ENCODE data around the gene SLC25A40.
"Not testable (repeated sequence)": the region's sequence is repeated elsewhere in the genome, so short reads cannot be mapped to it uniquely, and the experiment has no call there.

The SLC25A40 gene, protein sequence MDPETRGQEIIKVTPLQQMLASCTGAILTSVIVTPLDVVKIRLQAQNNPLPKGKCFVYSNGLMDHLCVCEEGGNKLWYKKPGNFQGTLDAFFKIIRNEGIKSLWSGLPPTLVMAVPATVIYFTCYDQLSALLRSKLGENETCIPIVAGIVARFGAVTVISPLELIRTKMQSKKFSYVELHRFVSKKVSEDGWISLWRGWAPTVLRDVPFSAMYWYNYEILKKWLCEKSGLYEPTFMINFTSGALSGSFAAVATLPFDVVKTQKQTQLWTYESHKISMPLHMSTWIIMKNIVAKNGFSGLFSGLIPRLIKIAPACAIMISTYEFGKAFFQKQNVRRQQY

DNA sequence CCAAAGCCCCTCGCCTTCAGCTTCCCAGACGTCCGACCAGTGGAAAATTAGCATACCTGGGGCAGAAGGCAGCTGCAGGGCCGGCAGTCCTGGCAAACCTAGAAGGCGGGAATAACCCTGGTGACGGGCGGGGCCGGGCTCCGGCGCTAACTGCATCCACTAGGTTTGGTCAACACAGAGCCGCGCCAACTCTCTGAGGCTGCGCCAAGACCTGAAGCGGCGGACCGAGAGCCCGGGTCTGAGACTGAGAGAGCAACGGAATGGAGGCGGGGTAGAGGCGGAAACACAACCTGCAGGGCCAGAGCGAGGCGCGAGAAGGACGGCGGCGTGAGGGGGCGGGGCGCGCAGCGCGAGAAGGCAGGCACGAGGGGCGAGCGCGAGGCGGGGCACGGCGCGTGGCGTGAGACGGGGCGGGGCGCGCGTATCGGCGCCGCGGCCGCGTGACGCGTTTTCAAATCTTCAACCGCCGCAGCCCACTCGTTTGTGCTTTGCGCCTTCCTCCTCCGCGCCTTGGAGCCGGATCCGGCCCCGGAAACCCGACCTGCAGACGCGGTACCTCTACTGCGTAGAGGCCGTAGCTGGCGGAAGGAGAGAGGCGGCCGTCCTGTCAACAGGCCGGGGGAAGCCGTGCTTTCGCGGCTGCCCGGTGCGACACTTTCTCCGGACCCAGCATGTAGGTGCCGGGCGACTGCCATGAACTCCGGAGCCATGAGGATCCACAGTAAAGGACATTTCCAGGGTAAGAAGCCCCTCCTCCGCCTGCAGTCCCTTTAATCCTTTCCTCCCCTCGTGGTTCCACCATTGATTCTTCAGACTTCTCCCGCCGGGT is at the start of gene SLC25A40, which contains the start of gene DBF4:
SLC25A40 (minus strand) TSS at position 321 of the 829 bp plus-strand sequence. CDS start 17,633 bp downstream, outside the sequence.
DBF4 (plus strand) TSS at position 454 of the 829 bp plus-strand sequence; CDS start at position 694, 240 bp downstream.
- peak within 1 kb of the TSS; percentile 93 for H3K27ac ChIP-seq (ENCODE audit: low read length)
- H3K36me3 ChIP-seq (ENCODE audit: control insufficient read depth, low read depth, low read length) = peaks cover 25% of the 10 kb centered on the region
- H3K9ac ChIP-seq (ENCODE audit: low read length) = peak within 1 kb of the TSS; percentile 98
- peaks cover 10% of the 10 kb centered on the region for H3K4me1 ChIP-seq (ENCODE audit: control insufficient read depth, low read depth, low read length)
- H3K9me3 ChIP-seq (ENCODE audit: control insufficient read depth, low read depth, low read length) = no peaks in the 10 kb centered on the region
- H3K27me3 ChIP-seq (ENCODE audit: control insufficient read depth, insufficient read depth, low read length) = no peaks in the 10 kb centered on the region
- peak within 1 kb of the TSS; percentile 100 for H3K4me3 ChIP-seq (ENCODE audit: low read length)

GRCh38 chr7:87922759-87923395 is 46.7 kb upstream of the SLC25A40 start:
- not testable (repeated sequence) for H3K27ac ChIP-seq (ENCODE audit: low read length); H3K27me3 ChIP-seq (ENCODE audit: control insufficient read depth, insufficient read depth, low read length)

GRCh38 chr7:87920578-87920977 is 44.4 kb upstream of the SLC25A40 start:
- Histone ChIP-seq H3K4me3 (ENCODE audit: low read length) (no peak overlapping the region), H3K36me3 (ENCODE audit: control insufficient read depth, low read depth, low read length) (no peaks in the 10 kb centered on the region), H3K27me3 (ENCODE audit: control insufficient read depth, insufficient read depth, low read length) (no peaks in the 10 kb centered on the region), H3K9me3 (ENCODE audit: control insufficient read depth, low read depth, low read length) (no peaks in the 10 kb centered on the region), H3K4me1 (ENCODE audit: control insufficient read depth, low read depth, low read length) (no peaks in the 10 kb centered on the region), H3K27ac (ENCODE audit: low read length) (no peak overlapping the region), H3K9ac (ENCODE audit: low read length) (no peak overlapping the region)

More at GRCh38 chr7:87922759-87923395, 46.7 kb upstream of the SLC25A40 start:
- peaks cover 12% of the 10 kb centered on the region for H3K4me1 ChIP-seq (ENCODE audit: control insufficient read depth, low read depth, low read length)
- not testable (repeated sequence) for H3K9ac ChIP-seq (ENCODE audit: low read length); H3K4me3 ChIP-seq (ENCODE audit: low read length); H3K36me3 ChIP-seq (ENCODE audit: control insufficient read depth, low read depth, low read length); H3K9me3 ChIP-seq (ENCODE audit: control insufficient read depth, low read depth, low read length)

DNA sequence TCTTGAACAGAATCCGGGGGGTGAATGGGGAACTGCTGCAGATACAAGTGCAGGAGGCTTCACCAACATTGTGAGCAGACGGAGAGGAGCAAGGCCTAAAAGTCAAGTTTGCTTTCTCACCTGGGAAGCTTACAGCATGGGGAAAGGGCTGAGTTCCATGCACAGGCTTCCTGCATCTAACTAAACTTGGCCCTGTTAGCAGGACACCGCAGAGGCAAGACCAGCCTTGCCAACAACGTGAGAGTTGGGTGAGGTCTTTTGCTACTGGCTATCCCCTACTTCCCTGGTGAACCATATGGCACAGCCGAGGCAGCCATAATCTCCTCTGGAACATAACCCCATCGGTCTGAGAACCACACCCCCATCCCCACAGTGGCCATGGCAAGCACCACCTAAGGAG is 43.7 kb upstream of the SLC25A40 start:
- no peaks in the 10 kb centered on the region for H3K9me3 ChIP-seq (ENCODE audit: control insufficient read depth, low read depth, low read length)
- no peak overlapping the region for H3K27ac ChIP-seq (ENCODE audit: low read length)
- no peaks in the 10 kb centered on the region for H3K4me1 ChIP-seq (ENCODE audit: control insufficient read depth, low read depth, low read length)
- H3K27me3 ChIP-seq (ENCODE audit: control insufficient read depth, insufficient read depth, low read length) = no peaks in the 10 kb centered on the region
- H3K4me3 ChIP-seq (ENCODE audit: low read length) = no peak overlapping the region
- no peak overlapping the region for H3K9ac ChIP-seq (ENCODE audit: low read length)
- H3K36me3 ChIP-seq (ENCODE audit: control insufficient read depth, low read depth, low read length) = no peaks in the 10 kb centered on the region

GRCh38 chr7:87918740-87919139 is 42.6 kb upstream of the SLC25A40 start:
- Histone ChIP-seq H3K9ac (ENCODE audit: low read length) (no peak overlapping the region), H3K4me1 (ENCODE audit: control insufficient read depth, low read depth, low read length) (no peaks in the 10 kb centered on the region), H3K27ac (ENCODE audit: low read length) (no peak overlapping the region), H3K4me3 (ENCODE audit: low read length) (no peak overlapping the region), H3K9me3 (ENCODE audit: control insufficient read depth, low read depth, low read length) (no peaks in the 10 kb centered on the region), H3K36me3 (ENCODE audit: control insufficient read depth, low read depth, low read length) (no peaks in the 10 kb centered on the region), H3K27me3 (ENCODE audit: control insufficient read depth, insufficient read depth, low read length) (no peaks in the 10 kb centered on the region)

GRCh38 chr7:87912121-87912520 is 36.0 kb upstream of the SLC25A40 start:
- H3K36me3 ChIP-seq (ENCODE audit: control insufficient read depth, low read depth, low read length) = peaks cover 9% of the 10 kb centered on the region
- H3K9ac ChIP-seq (ENCODE audit: low read length) = no peak overlapping the region
- no peaks in the 10 kb centered on the region for H3K27me3 ChIP-seq (ENCODE audit: control insufficient read depth, insufficient read depth, low read length)
- no peak overlapping the region for H3K4me3 ChIP-seq (ENCODE audit: low read length)
- H3K27ac ChIP-seq (ENCODE audit: low read length) = no peak overlapping the region
- H3K9me3 ChIP-seq (ENCODE audit: control insufficient read depth, low read depth, low read length) = no peaks in the 10 kb centered on the region
- no peaks in the 10 kb centered on the region for H3K4me1 ChIP-seq (ENCODE audit: control insufficient read depth, low read depth, low read length)

GRCh38 chr7:87908814-87909213 is 32.7 kb upstream of the SLC25A40 start:
- H3K4me3 ChIP-seq (ENCODE audit: low read length); H3K9me3 ChIP-seq (ENCODE audit: control insufficient read depth, low read depth, low read length); H3K27me3 ChIP-seq (ENCODE audit: control insufficient read depth, insufficient read depth, low read length); H3K9ac ChIP-seq (ENCODE audit: low read length); H3K27ac ChIP-seq (ENCODE audit: low read length); H3K4me1 ChIP-seq (ENCODE audit: control insufficient read depth, low read depth, low read length): not testable (repeated sequence)
- H3K36me3 ChIP-seq (ENCODE audit: control insufficient read depth, low read depth, low read length) = peaks cover 25% of the 10 kb centered on the region

DNA sequence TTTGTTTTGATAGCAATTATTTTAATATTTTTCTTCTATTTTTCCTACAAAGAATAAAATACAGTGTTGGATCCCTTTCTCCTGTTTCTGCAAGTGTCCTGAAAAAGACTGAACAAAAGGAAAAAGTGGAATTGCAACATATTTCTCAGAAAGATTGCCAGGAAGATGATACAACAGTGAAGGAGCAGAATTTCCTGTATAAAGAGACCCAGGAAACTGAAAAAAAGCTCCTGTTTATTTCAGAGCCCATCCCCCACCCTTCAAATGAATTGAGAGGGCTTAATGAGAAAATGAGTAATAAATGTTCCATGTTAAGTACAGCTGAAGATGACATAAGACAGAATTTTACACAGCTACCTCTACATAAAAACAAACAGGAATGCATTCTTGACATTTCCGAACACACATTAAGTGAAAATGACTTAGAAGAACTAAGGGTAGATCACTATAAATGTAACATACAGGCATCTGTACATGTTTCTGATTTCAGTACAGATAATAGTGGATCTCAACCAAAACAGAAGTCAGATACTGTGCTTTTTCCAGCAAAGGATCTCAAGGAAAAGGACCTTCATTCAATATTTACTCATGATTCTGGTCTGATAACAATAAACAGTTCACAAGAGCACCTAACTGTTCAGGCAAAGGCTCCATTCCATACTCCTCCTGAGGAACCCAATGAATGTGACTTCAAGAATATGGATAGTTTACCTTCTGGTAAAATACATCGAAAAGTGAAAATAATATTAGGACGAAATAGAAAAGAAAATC is 31.2 kb upstream of the SLC25A40 start:
- H3K27me3 ChIP-seq (ENCODE audit: control insufficient read depth, insufficient read depth, low read length); H3K4me1 ChIP-seq (ENCODE audit: control insufficient read depth, low read depth, low read length); H3K27ac ChIP-seq (ENCODE audit: low read length); H3K9me3 ChIP-seq (ENCODE audit: control insufficient read depth, low read depth, low read length); H3K4me3 ChIP-seq (ENCODE audit: low read length); H3K9ac ChIP-seq (ENCODE audit: low read length): not testable (repeated sequence)
- peaks cover 32% of the 10 kb centered on the region for H3K36me3 ChIP-seq (ENCODE audit: control insufficient read depth, low read depth, low read length)

GRCh38 chr7:87899255-87899654 is 23.1 kb upstream of the SLC25A40 start:
- no peaks in the 10 kb centered on the region for H3K27me3 ChIP-seq (ENCODE audit: control insufficient read depth, insufficient read depth, low read length)
- no peaks in the 10 kb centered on the region for H3K9me3 ChIP-seq (ENCODE audit: control insufficient read depth, low read depth, low read length)
- no peak overlapping the region for H3K4me3 ChIP-seq (ENCODE audit: low read length)
- H3K27ac ChIP-seq (ENCODE audit: low read length) = no peak overlapping the region
- no peaks in the 10 kb centered on the region for H3K4me1 ChIP-seq (ENCODE audit: control insufficient read depth, low read depth, low read length)
- H3K36me3 ChIP-seq (ENCODE audit: control insufficient read depth, low read depth, low read length) = peaks cover 86% of the 10 kb centered on the region
- H3K9ac ChIP-seq (ENCODE audit: low read length) = no peak overlapping the region

DNA sequence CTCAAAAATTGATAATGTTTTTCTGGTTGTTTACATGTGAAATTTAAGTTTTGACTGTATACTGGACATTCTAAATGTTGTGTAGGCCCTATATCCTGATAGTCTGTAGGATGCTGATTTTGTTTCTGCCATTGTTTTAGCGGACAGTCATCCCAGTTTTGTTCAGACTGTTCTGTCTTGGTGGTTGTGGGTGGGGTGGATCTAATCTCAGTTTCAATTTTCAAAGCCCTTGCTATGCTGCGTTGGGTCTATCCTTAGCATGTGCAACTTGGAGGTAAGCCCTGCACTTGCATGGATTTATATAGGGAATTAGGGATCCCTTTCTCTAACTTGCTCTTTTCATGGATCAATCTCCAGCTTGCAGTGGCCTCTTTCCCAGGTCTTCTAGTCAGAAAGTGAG is 19.2 kb upstream of the SLC25A40 start:
- peaks cover 77% of the 10 kb centered on the region for H3K36me3 ChIP-seq (ENCODE audit: control insufficient read depth, low read depth, low read length)
- H3K9me3 ChIP-seq (ENCODE audit: control insufficient read depth, low read depth, low read length) = no peaks in the 10 kb centered on the region

GRCh38 chr7:87886875-87887274 is 10.7 kb upstream of the SLC25A40 start:
- H3K27ac ChIP-seq (ENCODE audit: low read length) = no peak overlapping the region
- no peak overlapping the region for H3K9ac ChIP-seq (ENCODE audit: low read length)
- no peaks in the 10 kb centered on the region for H3K4me1 ChIP-seq (ENCODE audit: control insufficient read depth, low read depth, low read length)
- no peaks in the 10 kb centered on the region for H3K27me3 ChIP-seq (ENCODE audit: control insufficient read depth, insufficient read depth, low read length)
- H3K4me3 ChIP-seq (ENCODE audit: low read length) = no peak overlapping the region
- H3K9me3 ChIP-seq (ENCODE audit: control insufficient read depth, low read depth, low read length) = no peaks in the 10 kb centered on the region
- peaks cover 79% of the 10 kb centered on the region for H3K36me3 ChIP-seq (ENCODE audit: control insufficient read depth, low read depth, low read length)

More for the DNA sequence above, 19.2 kb upstream of the SLC25A40 start:
- Histone ChIP-seq H3K9ac (ENCODE audit: low read length) (no peak overlapping the region), H3K27ac (ENCODE audit: low read length) (no peak overlapping the region), H3K4me3 (ENCODE audit: low read length) (no peak overlapping the region), H3K4me1 (ENCODE audit: control insufficient read depth, low read depth, low read length) (no peaks in the 10 kb centered on the region), H3K27me3 (ENCODE audit: control insufficient read depth, insufficient read depth, low read length) (no peaks in the 10 kb centered on the region)
